PC-9 (cell line): ENCODE measurements around the gene NGF. TPM values are rescaled to one million over a fixed set of nuclear protein-coding genes. Genes with fewer than 3 reads are reported as not detected.

Experiments
- BruUV-seq: library from RNA; stranded (reverse); fragments of 400-500 nt; replicated peaks from 2 replicates; lab custom pipeline; 2021; lab: Mats Ljungman, UMichigan
- CTCF ChIA-PET: fragments of 300-600 bp; sonication (Branson Sonifier 250); formaldehyde crosslinking; loops from one replicate; lab custom pipeline; 2022; ENCODE audit warnings: antibody characterized with exemption; lab: Charles Lee
- POLR2A ChIA-PET: fragments of 300-600 bp; sonication (Branson Sonifier 250); formaldehyde crosslinking; loops from one replicate; lab custom pipeline; 2022; ENCODE audit warnings: antibody characterized with exemption; ENCODE audit not compliant: unreplicated experiment; lab: Charles Lee
- DNase-seq, 2 experiments: peaks; one replicate each; pipeline versions ENCODE4 v3.0.0 to v3.0.0-alpha.2; 2015 to 2022; ENCODE audit warnings: mixed read lengths in 1 of 2
- H2AFZ ChIP-seq: fragments of 200-600 bp; sonication (generic); 2 replicates; pipeline ENCODE4 v1.8.1; 2017; ENCODE audit warnings: antibody characterized with exemption
- H3F3A ChIP-seq: fragments of 200-600 bp; sonication (generic); 2 replicates; pipeline ENCODE4 v1.8.1; 2017; ENCODE audit warnings: antibody characterized with exemption, mild to moderate bottlenecking, low read depth; ENCODE audit not compliant: insufficient read depth
- H3K27ac ChIP-seq: fragments of 200-600 bp; sonication (generic); 2 replicates; pipeline ENCODE4 v1.6.1; 2016; ENCODE audit warnings: mixed run types
- H3K27me3 ChIP-seq: fragments of 200-600 bp; sonication (generic); 2 replicates; pipeline ENCODE4 v1.6.1; 2016; ENCODE audit warnings: low read depth, mixed run types; ENCODE audit not compliant: insufficient read depth
- H3K36me3 ChIP-seq: fragments of 200-600 bp; sonication (generic); 2 replicates; pipeline ENCODE4 v1.6.1; 2016; ENCODE audit warnings: low read depth, mixed run types
- H3K4me1 ChIP-seq: fragments of 200-600 bp; sonication (generic); replicated peaks from 2 replicates; pipeline ENCODE4 v1.6.1; 2016; ENCODE audit warnings: mixed run types; ENCODE audit not compliant: insufficient read depth
- H3K4me2 ChIP-seq: fragments of 200-600 bp; sonication (generic); 2 replicates; pipeline ENCODE4 v1.6.1; 2017; ENCODE audit warnings: mixed run types
- H3K4me3 ChIP-seq: fragments of 200-600 bp; sonication (generic); 2 replicates; pipeline ENCODE4 v1.6.1; 2016; ENCODE audit warnings: mixed run types
- H3K79me2 ChIP-seq: fragments of 200-600 bp; sonication (generic); 2 replicates; pipeline ENCODE4 v1.6.1; 2017; ENCODE audit warnings: low read depth, mixed run types
- H3K9me2 ChIP-seq: fragments of 200-600 bp; sonication (generic); 2 replicates; pipeline ENCODE4 v1.8.1; 2017; ENCODE audit warnings: mild to moderate bottlenecking; ENCODE audit not compliant: insufficient read depth
- H3K9me3 ChIP-seq: fragments of 200-600 bp; sonication (generic); 2 replicates; pipeline ENCODE4 v1.8.1; 2016; ENCODE audit warnings: low read depth; ENCODE audit not compliant: insufficient read depth
- H4K20me1 ChIP-seq: fragments of 200-600 bp; sonication (generic); 2 replicates; pipeline ENCODE4 v1.8.1; 2017; ENCODE audit not compliant: insufficient read depth
- CTCF ChIP-seq: fragments of 200-600 bp; sonication (generic); conservative IDR thresholded peaks from 2 replicates; pipeline ENCODE4 v1.6.1; 2017; ENCODE audit warnings: mixed run types, antibody characterized with exemption, mild to moderate bottlenecking, moderate library complexity
- EZH2 ChIP-seq: fragments of 200-600 bp; sonication (generic); IDR thresholded peaks from 2 replicates; pipeline ENCODE4 v1.8.0; 2017; ENCODE audit warnings: antibody characterized with exemption, low read depth
- intact Hi-C: fragments of 100-400 bp; cut with micrococcal nuclease; formaldehyde crosslinking; loops from one replicate; pipeline ENCODE4 v1.10.0; 2022; ENCODE audit not compliant: unreplicated experiment
- total RNA-seq: library from RNA; stranded (reverse); gene quantifications from 2 replicates; pipeline ENCODE4 v1.2.3, GENCODE V29; 2021

The NGF gene
- total RNA-seq, 1 experiment from 2014 or later = 5.5 TPM

GRCh38 chr1:115252585-115252984 is 85.5 kb downstream of the NGF start:
- H3K36me3 ChIP-seq = no peaks in the 10 kb centered on the region
- H2AFZ ChIP-seq = no peak overlapping the region
- H3F3A ChIP-seq = no peaks in the 10 kb centered on the region
- POLR2A ChIA-PET = interaction anchor here (0.5 kb wide), 1 partner anchor 117 kb away, joined by 4 read pairs; no protein-coding TSS in a partner anchor
- peaks cover 23% of the 10 kb centered on the region; the same call in 1 of the 2 replicates for H3K9me3 ChIP-seq
- H3K4me1 ChIP-seq = no peaks in the 10 kb centered on the region
- no peaks in the 10 kb centered on the region for H3K27me3 ChIP-seq
- no peak overlapping the region for H3K4me3 ChIP-seq
- intact Hi-C loops = no loop called here
- TF ChIP-seq CTCF (no peak), EZH2 (no peak)
- H3K79me2 ChIP-seq = no peaks in the 10 kb centered on the region
- CTCF ChIA-PET = no interaction called here
- H3K4me2 ChIP-seq = no peak overlapping the region
- DNase-seq = no peak
- H4K20me1 ChIP-seq = no peaks in the 10 kb centered on the region
- H3K9me2 ChIP-seq = no peaks in the 10 kb centered on the region
- H3K27ac ChIP-seq = no peak overlapping the region
- no TSS peak for BruUV-seq

GRCh38 chr1:115251856-115252255 is 86.2 kb downstream of the NGF start:
- no peaks in the 10 kb centered on the region for H4K20me1 ChIP-seq
- H3K27me3 ChIP-seq = no peaks in the 10 kb centered on the region
- no peak for DNase-seq
- peaks cover 16% of the 10 kb centered on the region; the same call in 1 of the 2 replicates for H3K9me3 ChIP-seq
- intact Hi-C loops = no loop called here
- H3K79me2 ChIP-seq = no peaks in the 10 kb centered on the region
- CTCF ChIA-PET = interaction anchor here (0.6 to 0.7 kb wide), 4 partner anchors 29 to 575 kb away, joined by 4 to 18 read pairs (median 8); no protein-coding TSS in a partner anchor
- H2AFZ ChIP-seq = no peak overlapping the region
- H3K4me1 ChIP-seq = no peaks in the 10 kb centered on the region
- no peak overlapping the region for H3K4me3 ChIP-seq
- H3K36me3 ChIP-seq = no peaks in the 10 kb centered on the region
- no peak overlapping the region for H3K27ac ChIP-seq
- no peaks in the 10 kb centered on the region for H3K9me2 ChIP-seq
- no peaks in the 10 kb centered on the region for H3F3A ChIP-seq
- H3K4me2 ChIP-seq = no peak overlapping the region
- BruUV-seq = no TSS peak
- POLR2A ChIA-PET = interaction anchor here (0.5 kb wide), 1 partner anchor 116 kb away, joined by 4 read pairs; no protein-coding TSS in a partner anchor
- TF ChIP-seq CTCF = no peak
- no peak for TF ChIP-seq EZH2

GRCh38 chr1:115251340-115251748 is 86.7 kb downstream of the NGF start:
- Histone ChIP-seq H3K36me3 (no peaks in the 10 kb centered on the region), H3K9me3 (peaks cover 11% of the 10 kb centered on the region; the same call in 1 of the 2 replicates), H3K27me3 (no peaks in the 10 kb centered on the region), H4K20me1 (no peaks in the 10 kb centered on the region), H3K4me2 (no peak overlapping the region), H3K9me2 (no peaks in the 10 kb centered on the region), H3K27ac (no peak overlapping the region), H3K4me1 (no peaks in the 10 kb centered on the region), H3F3A (no peaks in the 10 kb centered on the region), H3K79me2 (no peaks in the 10 kb centered on the region), H3K4me3 (no peak overlapping the region), H2AFZ (no peak overlapping the region)
- no peak for TF ChIP-seq EZH2
- TF ChIP-seq CTCF = no peak
- intact Hi-C loops = no loop called here
- ChIA-PET POLR2A (no interaction called here), CTCF (interaction anchor here (0.6 to 0.7 kb wide), 4 partner anchors 30 to 575 kb away, joined by 4 to 18 read pairs (median 8); no protein-coding TSS in a partner anchor)
- BruUV-seq = no TSS peak
- no peak for DNase-seq
